HG03439 (cell line): ENCODE results near the gene ZSCAN5A.
"Not testable (repeated sequence)": the region's sequence is repeated elsewhere in the genome, so short reads cannot be mapped to it uniquely, and the experiment has no call there.

ENCODE experiments used
- ATAC-seq: cut with Tn5 transposase; IDR thresholded peaks from one replicate; pipeline ENCODE4 v1.9.1; 2021; ENCODE audit warnings: mild to moderate bottlenecking, moderate library complexity; ENCODE audit not compliant: unreplicated experiment

Gene ZSCAN5A

DNA sequence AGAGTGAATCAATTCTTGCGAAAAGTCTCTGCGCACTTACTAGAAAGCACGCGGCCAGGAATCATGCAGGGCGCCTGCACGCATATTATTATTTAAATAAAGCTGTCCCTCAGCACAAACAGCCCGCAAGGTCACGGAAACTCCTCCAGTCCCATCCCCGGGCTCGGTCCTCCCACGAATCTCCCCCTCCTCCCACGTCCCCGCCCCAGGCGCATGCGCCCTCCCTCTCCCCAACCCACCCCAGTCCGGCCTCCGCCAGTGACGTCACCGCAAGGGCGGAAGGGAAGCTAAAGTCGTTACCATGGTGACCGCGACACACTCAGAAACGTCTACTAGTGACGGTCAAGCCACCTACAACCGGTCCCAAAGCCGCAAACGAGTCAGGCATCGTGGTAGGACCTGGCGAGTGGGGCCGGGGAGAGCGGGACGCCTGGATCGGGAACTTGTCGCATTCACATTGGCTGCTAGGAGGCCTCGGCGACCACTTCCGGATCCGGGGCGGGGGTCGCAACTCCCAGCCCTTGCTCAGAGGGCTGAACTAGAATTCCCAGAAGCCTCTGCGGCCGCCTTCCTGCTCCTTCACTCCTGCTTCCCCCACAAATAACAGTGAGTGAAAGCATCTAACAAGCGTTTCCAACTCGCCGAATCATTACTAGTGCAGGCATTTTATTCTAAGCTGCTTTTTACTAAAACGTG is at the start of gene ZSCAN5A:
TSS of gene ZSCAN5A (minus strand) at position 459 of the 696 bp plus-strand sequence. CDS start 89,793 bp downstream, outside the sequence.
- ATAC-seq, result peak; percentile 75

DNA sequence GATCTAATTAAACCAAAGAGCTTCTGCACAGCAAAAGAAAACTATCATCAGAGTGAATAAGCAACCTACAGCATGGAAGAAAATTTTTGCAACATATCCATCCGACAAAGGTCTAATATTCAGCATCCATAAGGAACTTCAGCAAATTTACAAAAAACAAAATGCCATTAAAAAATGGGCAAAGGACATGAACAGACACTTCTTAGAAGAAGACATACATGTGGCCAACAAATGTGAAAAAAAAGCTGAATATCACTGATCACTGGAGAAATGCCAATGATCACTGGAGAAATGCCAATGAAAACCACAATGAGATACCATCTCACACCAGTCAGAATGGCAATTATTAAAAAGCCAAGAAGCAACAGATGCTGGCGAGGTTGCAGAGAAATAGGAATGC is 46.2 kb upstream of the ZSCAN5A start:
- ATAC-seq, result no peak

DNA sequence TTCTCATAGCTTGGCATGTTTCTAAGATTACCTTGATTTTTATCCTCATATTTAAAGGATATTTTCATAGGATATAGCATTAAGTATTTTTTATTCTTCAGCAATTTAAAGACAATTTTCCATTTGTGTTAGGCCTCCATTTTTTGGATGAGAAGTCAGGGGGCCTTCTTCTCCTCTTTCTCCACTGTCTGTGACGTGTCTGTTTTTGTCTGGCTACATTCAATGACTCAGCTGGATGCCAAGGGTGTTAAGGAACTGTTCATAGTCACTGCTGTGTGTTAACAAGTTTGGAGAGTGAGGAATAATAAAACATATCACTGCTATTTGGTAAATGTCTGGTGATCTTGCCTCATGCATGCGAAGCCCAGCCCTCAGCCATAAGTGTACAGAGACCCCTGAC is 42.3 kb upstream of the ZSCAN5A start:
- no peak for ATAC-seq

- ATAC-seq, result no peak
Measured at GRCh38 chr19:56355517-56355916, 40.9 kb upstream of the ZSCAN5A start.

DNA sequence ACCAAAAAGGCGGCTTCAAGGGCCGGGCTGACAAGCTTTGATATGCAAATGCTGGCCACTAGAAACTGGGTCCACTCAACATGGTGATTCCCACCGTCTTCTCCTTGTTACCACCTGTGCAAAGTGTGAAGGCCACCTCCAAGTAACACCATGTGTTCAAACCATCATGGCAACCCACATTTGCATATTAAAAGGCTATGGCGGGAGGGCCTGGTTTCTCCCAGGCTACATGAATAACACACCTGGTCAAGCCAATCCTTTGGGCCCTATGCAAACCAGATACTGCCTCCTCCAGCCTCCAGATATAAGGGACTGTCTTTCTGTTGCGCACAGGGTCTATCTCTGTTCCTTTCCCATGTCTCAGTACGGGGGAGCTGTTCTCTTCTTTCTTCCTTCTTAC is 36.6 kb upstream of the ZSCAN5A start:
- ATAC-seq, result no peak

- no peak for ATAC-seq
Measured at GRCh38 chr19:56350416-56351045, 35.9 kb upstream of the ZSCAN5A start.

DNA sequence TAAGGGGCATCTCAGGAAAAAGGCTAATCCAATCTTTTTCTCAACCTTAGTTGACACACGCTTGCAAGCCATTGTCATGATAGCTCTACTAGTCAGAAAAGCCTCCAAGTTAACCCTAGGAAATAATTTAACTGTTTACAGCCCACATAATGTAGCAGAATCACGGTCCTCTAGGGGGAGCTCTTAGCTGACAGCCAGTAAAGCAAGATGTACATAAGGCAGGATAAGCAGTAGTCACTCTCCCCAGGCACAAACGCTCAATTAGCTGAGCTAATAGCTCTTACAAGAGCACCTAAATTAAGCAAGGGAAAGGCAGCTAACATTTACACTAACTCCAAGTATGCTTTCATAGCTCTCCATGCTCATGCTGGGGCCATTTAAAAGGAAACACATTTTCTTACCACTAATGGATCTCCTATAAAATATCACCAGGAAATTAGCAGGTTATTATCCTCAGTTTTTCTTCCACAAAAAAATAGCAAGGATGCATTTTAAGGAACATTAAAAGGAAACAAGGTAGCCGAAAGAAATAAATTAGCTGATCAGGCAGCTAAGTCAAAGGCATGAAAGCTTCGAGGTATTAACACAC is 33.7 kb upstream of the ZSCAN5A start:
- no peak for ATAC-seq

DNA sequence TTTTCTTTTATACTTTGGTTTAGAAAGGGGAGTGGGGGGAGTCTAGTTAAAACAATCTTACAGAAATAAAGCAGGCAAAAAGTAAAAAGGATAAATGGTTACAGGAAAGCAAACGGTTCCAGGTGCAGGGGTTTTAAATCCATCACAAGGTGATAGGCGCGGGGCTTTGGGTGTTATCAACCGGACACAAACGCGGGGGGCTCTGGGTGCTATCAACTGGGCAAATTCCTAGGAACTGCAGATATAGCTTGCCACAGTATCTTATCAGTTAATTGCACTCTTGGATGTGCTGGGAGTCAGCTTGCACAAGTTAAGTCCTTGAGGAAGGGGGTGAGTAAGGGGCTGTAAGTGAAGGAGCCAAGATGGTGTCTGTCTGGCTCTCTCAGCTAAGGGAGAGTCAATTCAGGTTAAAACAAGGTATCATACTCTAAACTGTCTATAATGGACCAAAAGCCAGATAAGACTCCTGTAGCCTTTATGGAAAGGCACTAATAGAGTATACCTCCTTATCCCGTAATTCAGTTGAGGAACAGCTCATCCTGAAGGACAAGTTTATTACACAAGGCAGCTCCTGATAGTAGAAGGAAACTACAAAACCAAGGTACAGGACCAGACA is 32.6 kb upstream of the ZSCAN5A start:
- no peak for ATAC-seq

- ATAC-seq, result no peak
Measured at GRCh38 chr19:56341948-56342347, 27.3 kb upstream of the ZSCAN5A start.

DNA sequence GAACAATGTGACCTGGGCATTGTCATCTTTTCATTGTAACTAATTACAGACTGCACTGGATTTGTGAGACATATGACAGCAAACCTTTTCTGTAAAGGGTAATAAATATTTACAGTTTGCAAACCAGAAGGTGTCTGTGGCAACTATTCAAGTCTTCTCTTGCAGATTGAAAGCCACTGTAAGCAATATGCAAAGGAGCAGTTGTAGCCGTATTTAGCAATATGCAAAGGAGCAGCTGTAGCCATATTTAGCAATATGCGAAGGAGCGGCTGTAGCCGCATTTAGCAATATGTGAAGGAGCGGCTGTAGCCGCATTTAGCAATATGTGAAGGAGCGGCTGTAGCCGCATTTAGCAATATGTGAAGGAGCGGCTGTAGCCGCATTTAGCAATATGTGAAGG is 24.4 kb upstream of the ZSCAN5A start:
- not testable (repeated sequence) for ATAC-seq

- ATAC-seq, result not testable (repeated sequence)
Measured at GRCh38 chr19:56337077-56337476, 22.4 kb upstream of the ZSCAN5A start.

- not testable (repeated sequence) for ATAC-seq
Measured at GRCh38 chr19:56335371-56335770, 20.7 kb upstream of the ZSCAN5A start.

GRCh38 chr19:56333506-56333905 is 18.9 kb upstream of the ZSCAN5A start:
- ATAC-seq, result no peak

DNA sequence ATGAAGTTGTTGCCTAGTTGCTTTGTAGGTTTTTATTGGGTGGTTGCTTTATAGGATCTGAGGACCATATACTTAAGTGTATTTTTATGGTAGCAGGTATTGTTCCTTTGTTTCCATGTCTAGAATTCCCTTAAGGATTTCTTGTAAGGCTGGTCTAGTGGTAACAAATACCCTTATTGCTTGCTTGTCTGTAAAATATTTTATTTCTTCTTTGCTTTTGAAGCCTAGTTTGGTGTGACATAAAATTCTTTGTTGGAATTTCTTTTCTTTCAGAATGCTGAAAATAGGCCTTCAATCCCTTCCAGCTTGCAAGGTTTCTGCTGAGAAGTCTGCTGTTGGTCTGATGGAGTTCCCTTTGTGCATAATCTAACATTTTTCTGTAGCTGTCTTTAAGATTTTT is 18.1 kb upstream of the ZSCAN5A start:
- no peak for ATAC-seq

GRCh38 chr19:56324436-56324835 is 9.8 kb upstream of the ZSCAN5A start:
- ATAC-seq, result no peak

- ATAC-seq, result no peak
Measured at GRCh38 chr19:56321989-56322440, 7.4 kb upstream of the ZSCAN5A start.

GRCh38 chr19:56321254-56321988 is 6.8 kb upstream of the ZSCAN5A start:
- no peak for ATAC-seq

- ATAC-seq, result no peak
Measured at GRCh38 chr19:56319991-56320390, 5.4 kb upstream of the ZSCAN5A start.

DNA sequence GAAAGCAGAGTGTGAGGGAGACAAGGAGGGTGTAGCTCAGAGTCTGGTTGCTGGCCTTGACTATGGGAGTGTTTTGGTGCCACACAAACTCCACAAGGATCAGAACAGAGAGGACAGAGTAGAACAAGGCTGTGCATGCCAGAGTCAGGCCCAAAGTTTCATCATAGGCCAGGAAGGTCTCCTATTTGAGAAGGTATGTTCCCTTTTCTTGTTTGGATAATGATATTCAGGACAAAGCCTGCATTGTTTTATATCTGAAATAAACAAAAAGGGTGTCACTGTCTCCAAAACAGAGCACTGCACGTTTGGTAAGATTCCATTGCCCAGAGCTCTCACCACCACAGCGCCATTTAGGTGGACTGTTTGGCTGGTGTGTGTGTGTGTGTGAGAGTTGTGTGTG is 3.1 kb upstream of the ZSCAN5A start:
- ATAC-seq, result no peak

DNA sequence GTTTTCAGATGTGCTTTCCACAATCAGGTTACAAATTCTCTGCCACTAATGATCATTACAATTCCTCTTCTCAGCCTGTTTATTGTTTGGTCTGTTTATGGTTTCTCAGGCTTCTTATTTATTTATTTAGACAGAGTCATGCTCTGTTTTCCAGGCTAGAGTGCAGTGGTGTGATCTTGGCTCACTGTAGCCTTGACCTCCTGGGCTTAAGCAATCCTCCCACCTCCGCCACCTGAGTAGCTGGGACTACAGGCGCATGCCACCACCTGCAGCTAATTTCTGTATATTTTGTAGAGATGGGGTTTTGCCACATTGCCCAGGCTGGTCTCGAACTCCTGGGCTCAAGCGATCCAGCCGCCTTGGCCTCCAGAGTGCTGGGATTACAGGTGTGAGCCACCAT is 2.1 kb upstream of the ZSCAN5A start:
- no peak for ATAC-seq
